Neural cell (in vitro differentiated cells): ENCODE data around the gene VSNL1. TPM values are rescaled to one million over a fixed set of nuclear protein-coding genes. Genes with fewer than 3 reads are reported as not detected.
A peak's percentile ranks its signal among the peaks of the same experiment; 100 is the strongest.

ENCODE experiments used
- H2AFZ ChIP-seq: fragments of 200-600, 300-800 bp; sonication (generic), shearing (Covaris generic); 2 replicates; pipeline ENCODE4 v1.6.0; 2014; ENCODE audit warnings: low read depth, mild to moderate bottlenecking, antibody characterized with exemption, low read length, moderate library complexity
- H3F3A ChIP-seq: fragments of 200-600 bp; shearing (Covaris generic); 2 replicates; pipeline ENCODE4 v1.6.1; 2016; ENCODE audit warnings: mild to moderate bottlenecking, moderate library complexity, mixed read lengths, antibody characterized with exemption, low read length; ENCODE audit not compliant: insufficient read depth, poor library complexity, severe bottlenecking
- H3K27ac ChIP-seq: fragments of 200-600, 300-800 bp; sonication (generic), shearing (Covaris generic); 2 replicates; pipeline ENCODE4 v1.5.1; 2014; ENCODE audit warnings: mild to moderate bottlenecking, low read length, moderate library complexity
- H3K27me3 ChIP-seq: fragments of 300-800, 200-600 bp; sonication (generic), shearing (Covaris generic); 2 replicates; pipeline ENCODE4 v1.6.0; 2014; ENCODE audit warnings: mild to moderate bottlenecking, low read depth, low read length, moderate library complexity; ENCODE audit not compliant: insufficient read depth
- H3K36me3 ChIP-seq: fragments of 300-800, 200-600 bp; sonication (generic), shearing (Covaris generic); 2 replicates; pipeline ENCODE4 v1.5.1; 2014; ENCODE audit warnings: mild to moderate bottlenecking, antibody characterized with exemption, low read length, moderate library complexity; ENCODE audit not compliant: insufficient read depth
- H3K4me2 ChIP-seq: fragments of 300-800, 200-600 bp; sonication (generic), shearing (Covaris generic); 2 replicates; pipeline ENCODE4 v1.6.0; 2014; ENCODE audit warnings: mild to moderate bottlenecking, low read length
- H3K4me3 ChIP-seq: fragments of 300-800, 200-600 bp; sonication (generic), shearing (Covaris generic); 2 replicates; pipeline ENCODE4 v1.5.1; 2014; ENCODE audit warnings: mild to moderate bottlenecking, low read length, moderate library complexity
- H3K79me2 ChIP-seq: fragments of 200-600 bp; shearing (Covaris generic); replicated peaks from 2 replicates; pipeline ENCODE4 v1.6.0; 2014; ENCODE audit warnings: mild to moderate bottlenecking, low read length, moderate library complexity; ENCODE audit not compliant: insufficient read depth
- H3K9ac ChIP-seq: fragments of 300-800, 200-600 bp; sonication (generic), shearing (Covaris generic); 2 replicates; pipeline ENCODE4 v1.6.1; 2016; ENCODE audit warnings: mild to moderate bottlenecking, low read length, mixed read lengths
- H3K9me2 ChIP-seq: fragments of 200-600 bp; shearing (Covaris generic); 2 replicates; pipeline ENCODE4 v1.6.1; 2016; ENCODE audit warnings: mild to moderate bottlenecking, low read length, mixed read lengths; ENCODE audit not compliant: insufficient read depth
- H3K9me3 ChIP-seq: fragments of 200-600, 300-800 bp; sonication (generic), shearing (Covaris generic); 2 replicates; pipeline ENCODE4 v1.6.1; 2016; ENCODE audit warnings: mild to moderate bottlenecking, mixed run types, low read length, moderate library complexity, mixed read lengths
- H4K20me1 ChIP-seq: fragments of 200-600 bp; shearing (Covaris generic); 2 replicates; pipeline ENCODE4 v1.6.1; 2016; ENCODE audit warnings: mild to moderate bottlenecking, mixed run types; ENCODE audit not compliant: insufficient read depth
- EP300 ChIP-seq: fragments of 450-650 bp; conservative IDR thresholded peaks from 2 replicates; pipeline ENCODE4 v1.6.1; 2014; ENCODE audit warnings: antibody characterized with exemption, mild to moderate bottlenecking, moderate library complexity; ENCODE audit not compliant: poor library complexity, severe bottlenecking
- EZH2 ChIP-seq: fragments of 200-600, 300-800 bp; shearing (Covaris generic), sonication (generic); IDR thresholded peaks from 2 replicates; pipeline ENCODE4 v1.6.1; 2014; ENCODE audit warnings: antibody characterized with exemption, low read length, borderline replicate concordance, mild to moderate bottlenecking; ENCODE audit not compliant: insufficient read depth, poor library complexity, severe bottlenecking
- MXI1 ChIP-seq: fragments of 450-650 bp; conservative IDR thresholded peaks from 2 replicates; pipeline ENCODE4 v1.6.1; 2014; ENCODE audit warnings: antibody characterized with exemption, mild to moderate bottlenecking; ENCODE audit not compliant: poor library complexity, severe bottlenecking
- POLR2AphosphoS5 ChIP-seq: IDR thresholded peaks from 2 replicates; pipeline ENCODE4 v1.6.1; 2012
- RAD21 ChIP-seq: fragments of 450-650 bp; conservative IDR thresholded peaks from 2 replicates; pipeline ENCODE4 v1.6.1; 2014; ENCODE audit warnings: antibody characterized with exemption, mild to moderate bottlenecking, moderate library complexity
- SMC3 ChIP-seq: fragments of 450-650 bp; conservative IDR thresholded peaks from 2 replicates; pipeline ENCODE4 v1.6.1; 2014; ENCODE audit warnings: antibody characterized with exemption, mild to moderate bottlenecking, moderate library complexity; ENCODE audit not compliant: poor library complexity
- TAF1 ChIP-seq: IDR thresholded peaks from 2 replicates; pipeline ENCODE4 v1.6.1; 2012; ENCODE audit warnings: low read depth
- polyA plus RNA-seq: library from polyadenylated mRNA; depleted of rRNA; stranded (reverse); fragments of >200 nt; gene quantifications from 2 replicates; pipeline ENCODE4 v1.2.3, GENCODE V29; 2014
- TF ChIP-seq, protein P1 (sequence below): fragments of 450-650 bp; IDR thresholded peaks from 2 replicates; pipeline ENCODE4 v1.5.1; 2014; ENCODE audit warnings: antibody characterized with exemption, mild to moderate bottlenecking, moderate library complexity; ENCODE audit not compliant: poor library complexity, severe bottlenecking

The VSNL1 gene
- polyA plus RNA-seq, 1 donor from 2014 or later: 69.7 TPM

DNA sequence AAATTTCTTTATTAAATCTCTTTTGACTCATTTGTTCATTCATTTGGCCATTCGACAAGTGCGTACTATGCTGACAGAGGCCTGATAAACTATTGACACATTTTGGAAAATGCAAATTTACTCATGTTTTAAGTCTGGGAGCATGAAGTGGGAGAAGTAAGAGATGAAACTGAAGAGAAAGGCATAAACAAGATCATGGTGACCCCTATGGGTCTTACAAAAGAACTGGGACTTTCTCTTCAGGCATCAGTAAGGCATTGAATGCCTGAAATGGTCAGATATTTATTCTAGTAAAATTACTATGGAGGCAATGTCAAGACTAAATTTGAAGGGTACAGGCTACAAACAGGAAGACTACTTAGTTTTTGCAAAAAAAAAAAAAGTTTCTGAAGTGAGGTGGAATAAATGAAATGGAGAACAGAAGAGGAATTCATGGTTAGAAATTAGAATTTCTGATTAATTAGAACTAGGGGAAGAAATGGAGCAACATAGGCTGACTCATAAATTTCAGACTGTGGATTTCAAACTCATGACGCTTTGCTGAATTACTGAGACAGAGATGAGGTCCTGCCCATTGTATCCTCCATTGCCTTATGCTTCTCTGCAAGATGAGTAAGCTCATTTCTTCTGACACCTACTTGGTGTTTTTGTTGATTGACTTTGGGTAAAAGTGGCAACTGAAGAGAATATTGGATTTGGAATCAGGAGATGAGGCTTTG, 32.7 kb downstream of the VSNL1 start:
- Histone ChIP-seq H3K9me2 (no peaks in the 10 kb centered on the region), H3K36me3 (no peaks in the 10 kb centered on the region), H3K9ac (no peak overlapping the region), H3F3A (no peaks in the 10 kb centered on the region), H3K79me2 (no peaks in the 10 kb centered on the region), H4K20me1 (no peaks in the 10 kb centered on the region), H3K4me3 (no peak overlapping the region), H3K27ac (no peak overlapping the region), H3K9me3 (no peaks in the 10 kb centered on the region), H3K27me3 (no peaks in the 10 kb centered on the region), H3K4me2 (no peak overlapping the region), H2AFZ (no peak overlapping the region)
- TF ChIP-seq SMC3 (peak; percentile 47), RAD21 (peak; percentile 39), TAF1 (no peak)

DNA sequence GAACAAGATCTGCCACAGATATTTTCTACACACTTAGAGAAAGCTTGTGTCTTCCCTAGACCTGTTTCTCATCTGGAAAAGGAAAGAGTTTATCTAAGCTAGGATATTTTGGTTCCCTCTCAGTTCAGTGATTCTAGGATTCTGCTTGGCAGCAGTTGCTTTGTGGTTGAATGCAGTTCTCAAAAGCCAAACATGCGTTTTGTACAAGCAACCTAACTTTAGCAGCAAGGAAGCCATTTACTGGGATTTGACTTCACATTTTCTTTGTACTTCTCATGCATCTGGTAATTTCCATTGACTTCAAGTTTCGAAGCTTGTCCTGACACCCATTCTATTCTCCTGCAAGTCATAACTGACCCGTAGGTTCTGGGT, 33.3 kb downstream of the VSNL1 start:
- H3K9me2 ChIP-seq: no peaks in the 10 kb centered on the region
- no peaks in the 10 kb centered on the region for H3K9me3 ChIP-seq
- no peak overlapping the region for H3K4me3 ChIP-seq
- no peak overlapping the region for H3K4me2 ChIP-seq
- no peak overlapping the region for H2AFZ ChIP-seq
- no peak overlapping the region for H3K9ac ChIP-seq
- no peak overlapping the region for H3K27ac ChIP-seq
- no peak for TF ChIP-seq RAD21
- no peak for TF ChIP-seq POLR2AphosphoS5
- H3K36me3 ChIP-seq: no peaks in the 10 kb centered on the region
- H3F3A ChIP-seq: no peaks in the 10 kb centered on the region
- no peaks in the 10 kb centered on the region for H4K20me1 ChIP-seq
- H3K27me3 ChIP-seq: no peaks in the 10 kb centered on the region
- H3K79me2 ChIP-seq: no peaks in the 10 kb centered on the region

GRCh38 chr2:17574406-17575073, 34.0 kb downstream of the VSNL1 start:
- Histone ChIP-seq H3K4me2 (no peak overlapping the region), H2AFZ (no peak overlapping the region), H4K20me1 (no peaks in the 10 kb centered on the region), H3K79me2 (no peaks in the 10 kb centered on the region), H3K9ac (no peak overlapping the region), H3F3A (no peaks in the 10 kb centered on the region), H3K27ac (no peak overlapping the region), H3K36me3 (no peaks in the 10 kb centered on the region), H3K27me3 (no peaks in the 10 kb centered on the region), H3K9me2 (no peaks in the 10 kb centered on the region), H3K9me3 (no peaks in the 10 kb centered on the region), H3K4me3 (no peak overlapping the region)
- TF ChIP-seq EZH2: no peak
- no peak for TF ChIP-seq SMC3
- no peak for TF ChIP-seq TAF1
- TF ChIP-seq MXI1: no peak
- no peak for TF ChIP-seq RAD21
- TF ChIP-seq, protein P1, sequence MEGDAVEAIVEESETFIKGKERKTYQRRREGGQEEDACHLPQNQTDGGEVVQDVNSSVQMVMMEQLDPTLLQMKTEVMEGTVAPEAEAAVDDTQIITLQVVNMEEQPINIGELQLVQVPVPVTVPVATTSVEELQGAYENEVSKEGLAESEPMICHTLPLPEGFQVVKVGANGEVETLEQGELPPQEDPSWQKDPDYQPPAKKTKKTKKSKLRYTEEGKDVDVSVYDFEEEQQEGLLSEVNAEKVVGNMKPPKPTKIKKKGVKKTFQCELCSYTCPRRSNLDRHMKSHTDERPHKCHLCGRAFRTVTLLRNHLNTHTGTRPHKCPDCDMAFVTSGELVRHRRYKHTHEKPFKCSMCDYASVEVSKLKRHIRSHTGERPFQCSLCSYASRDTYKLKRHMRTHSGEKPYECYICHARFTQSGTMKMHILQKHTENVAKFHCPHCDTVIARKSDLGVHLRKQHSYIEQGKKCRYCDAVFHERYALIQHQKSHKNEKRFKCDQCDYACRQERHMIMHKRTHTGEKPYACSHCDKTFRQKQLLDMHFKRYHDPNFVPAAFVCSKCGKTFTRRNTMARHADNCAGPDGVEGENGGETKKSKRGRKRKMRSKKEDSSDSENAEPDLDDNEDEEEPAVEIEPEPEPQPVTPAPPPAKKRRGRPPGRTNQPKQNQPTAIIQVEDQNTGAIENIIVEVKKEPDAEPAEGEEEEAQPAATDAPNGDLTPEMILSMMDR: no peak
- no peak for TF ChIP-seq EP300
